Astrocyte (in vitro differentiated cells and primary cell): ENCODE measurements around the gene JAKMIP2.

Source experiments
- CTCF ChIP-seq: IDR thresholded peaks from 2 replicates; pipeline ENCODE4 v1.5.1; 2011; ENCODE audit warnings: low read depth, mild to moderate bottlenecking, inconsistent platforms, low read length, moderate library complexity; ENCODE audit not compliant: insufficient read depth
- EZH2 ChIP-seq: IDR thresholded peaks from 2 replicates; pipeline ENCODE4 v1.6.1; 2012; ENCODE audit warnings: mild to moderate bottlenecking, low read length, inconsistent platforms; ENCODE audit not compliant: insufficient read depth

GRCh38 chr5:147611483-147611882 is 171.0 kb downstream of the JAKMIP2 start:
- no peak for TF ChIP-seq CTCF
- TF ChIP-seq EZH2 = no peak
